ENCODE results near the gene FOXK1.

- TF ChIP-seq EP300 (IDR thresholded peaks at IDR 0.05), result no peak
- no peak for TF ChIP-seq POLR2A (IDR thresholded peaks at IDR 0.05)
- no peak for TF ChIP-seq CTCF (IDR thresholded peaks at IDR 0.05)
Measured at GRCh38 chr7:4722960-4723630, 41.0 kb downstream of the FOXK1 start.
